DND-41 (cell line): ENCODE data around the gene ZNF660.
"Not testable (repeated sequence)": the region's sequence is repeated elsewhere in the genome, so short reads cannot be mapped to it uniquely, and the experiment has no call there.

Experiments
- ATAC-seq: fragments of 200-7000 bp; cut with Tn5 transposase; 3 replicates; pipeline ENCODE4 v1.9.1; 2021; ENCODE audit warnings: low read depth; ENCODE audit not compliant: insufficient read depth
- DNase-seq: peaks from one replicate; pipeline ENCODE4 v3.0.0-alpha.2; 2020
- H2AFZ ChIP-seq: 2 replicates; pipeline ENCODE4 v1.6.0; 2012; ENCODE audit warnings: low read depth, low read length
- H3K27ac ChIP-seq: 2 replicates; pipeline ENCODE4 v1.5.1; 2012; ENCODE audit warnings: low read length, inconsistent platforms
- H3K27me3 ChIP-seq: fragments of 200-600 bp; sonication (generic); 2 replicates; pipeline ENCODE4 v1.6.0; 2012; ENCODE audit warnings: low read length, mild to moderate bottlenecking, inconsistent platforms; ENCODE audit not compliant: insufficient read depth, poor library complexity
- H3K36me3 ChIP-seq: 2 replicates; pipeline ENCODE4 v1.5.1; 2012; ENCODE audit warnings: low read length, inconsistent platforms; ENCODE audit not compliant: insufficient read depth
- H3K4me1 ChIP-seq: 2 replicates; pipeline ENCODE4 v1.5.1; 2012; ENCODE audit warnings: mild to moderate bottlenecking, low read length; ENCODE audit not compliant: insufficient read depth
- H3K4me2 ChIP-seq: 2 replicates; pipeline ENCODE4 v1.6.0; 2012; ENCODE audit warnings: mild to moderate bottlenecking, moderate library complexity, low read length, inconsistent platforms; ENCODE audit not compliant: insufficient read depth
- H3K4me3 ChIP-seq, 2 experiments: fragments of 200-600 bp in 1 of 2; shearing (Covaris generic) in 1 of 2; 2 replicates each; pipeline ENCODE4 v1.5.1; 2012 to 2016; ENCODE audit warnings: inconsistent platforms in 2 of 2, low read length in 2 of 2, mild to moderate bottlenecking in 2 of 2, low read depth in 1 of 2, moderate library complexity in 1 of 2
- H3K79me2 ChIP-seq: 2 replicates; pipeline ENCODE4 v1.6.0; 2012; ENCODE audit warnings: low read length, inconsistent platforms; ENCODE audit not compliant: insufficient read depth
- H3K9ac ChIP-seq: 2 replicates; pipeline ENCODE4 v1.6.0; 2012; ENCODE audit warnings: low read depth, mild to moderate bottlenecking, inconsistent platforms, low read length, moderate library complexity
- H3K9me3 ChIP-seq: 2 replicates; pipeline ENCODE4 v1.5.1; 2012; ENCODE audit warnings: low read length, moderate library complexity, mild to moderate bottlenecking, inconsistent platforms; ENCODE audit not compliant: insufficient read depth, severe bottlenecking
- H4K20me1 ChIP-seq: 2 replicates; pipeline ENCODE4 v1.6.0; 2012; ENCODE audit warnings: low read length; ENCODE audit not compliant: insufficient read depth
- CTCF ChIP-seq: IDR thresholded peaks from 2 replicates; pipeline ENCODE4 v1.5.1; 2012; ENCODE audit warnings: borderline replicate concordance, low read length, moderate library complexity, mild to moderate bottlenecking; ENCODE audit not compliant: poor library complexity, severe bottlenecking; ENCODE audit errors: extremely low read depth
- EZH2 ChIP-seq: IDR thresholded peaks from 3 replicates; pipeline ENCODE4 v1.6.1; 2012; ENCODE audit warnings: borderline replicate concordance, low read depth, mild to moderate bottlenecking, moderate library complexity, low read length, inconsistent platforms; ENCODE audit not compliant: severe bottlenecking

The ZNF660 gene

GRCh38 chr3:44584646-44585501 is at the start of gene ZNF660:
ZNF660 (plus strand) TSS chr3:44584964; CDS start chr3:44594194, 9,230 bp downstream.
- H3K4me2 ChIP-seq = peak within 1 kb of the TSS; percentile 83
- peak within 1 kb of the TSS; percentile 70 for H3K27ac ChIP-seq
- TF ChIP-seq EZH2 (no peak), CTCF (no peak)
- no peaks in the 10 kb centered on the region for H4K20me1 ChIP-seq
- peak within 1 kb of the TSS; percentile 41 to 84; a peak in 3 of 4 replicates for H3K4me3 ChIP-seq
- peaks cover 28% of the 10 kb centered on the region for H3K36me3 ChIP-seq
- H3K4me1 ChIP-seq = peaks cover 26% of the 10 kb centered on the region
- H3K27me3 ChIP-seq = no peaks in the 10 kb centered on the region
- peaks cover 12% of the 10 kb centered on the region for H3K79me2 ChIP-seq
- no peaks in the 10 kb centered on the region for H3K9me3 ChIP-seq
- peak within 1 kb of the TSS; percentile 80 for H2AFZ ChIP-seq
- peak within 1 kb of the TSS; percentile 79 for H3K9ac ChIP-seq
- ATAC-seq = peak; percentile 89
- peak; percentile 66 for DNase-seq

GRCh38 chr3:44535364-44535763 is 49.4 kb upstream of the ZNF660 start:
- H3K36me3 ChIP-seq = no peaks in the 10 kb centered on the region
- H3K9ac ChIP-seq = no peak overlapping the region
- no peak overlapping the region for H3K4me3 ChIP-seq
- H3K9me3 ChIP-seq = no peaks in the 10 kb centered on the region
- H3K4me1 ChIP-seq = no peaks in the 10 kb centered on the region
- ATAC-seq (no peak), DNase-seq (no peak)
- H3K4me2 ChIP-seq = no peak overlapping the region
- H3K27ac ChIP-seq = no peak overlapping the region
- no peaks in the 10 kb centered on the region for H3K27me3 ChIP-seq
- TF ChIP-seq EZH2 (no peak), CTCF (no peak)
- H4K20me1 ChIP-seq = no peaks in the 10 kb centered on the region
- H2AFZ ChIP-seq = no peak overlapping the region
- H3K79me2 ChIP-seq = no peaks in the 10 kb centered on the region

GRCh38 chr3:44544811-44545210 is 40.0 kb upstream of the ZNF660 start:
- H3K4me1 ChIP-seq = not testable (repeated sequence)

GRCh38 chr3:44554626-44555592 is 29.9 kb upstream of the ZNF660 start, which contains the start of gene ZKSCAN7:
ZKSCAN7 (plus strand) TSS chr3:44555193; CDS start chr3:44557048, 1,855 bp downstream.
- DNase-seq = peak; percentile 80
- H3K4me2 ChIP-seq = peak within 1 kb of the TSS; percentile 84

More at GRCh38 chr3:44544811-44545210, 40.0 kb upstream of the ZNF660 start:
- not testable (repeated sequence) for H3K27me3 ChIP-seq, H3K9me3 ChIP-seq, H3K4me2 ChIP-seq, DNase-seq, H2AFZ ChIP-seq, H3K27ac ChIP-seq, H3K79me2 ChIP-seq, H4K20me1 ChIP-seq, H3K9ac ChIP-seq, ATAC-seq, H3K4me3 ChIP-seq, H3K36me3 ChIP-seq

More at GRCh38 chr3:44554626-44555592, 29.9 kb upstream of the ZNF660 start, which contains the start of gene ZKSCAN7:
- no peaks in the 10 kb centered on the region for H4K20me1 ChIP-seq
- peaks cover 15% of the 10 kb centered on the region for H3K79me2 ChIP-seq
- peaks cover 31% of the 10 kb centered on the region for H3K4me1 ChIP-seq
- no peaks in the 10 kb centered on the region for H3K9me3 ChIP-seq
- peak within 1 kb of the TSS; percentile 87 for H3K27ac ChIP-seq
- ATAC-seq = peak; percentile 85
- H3K27me3 ChIP-seq = no peaks in the 10 kb centered on the region
- peaks cover 16% of the 10 kb centered on the region for H3K36me3 ChIP-seq
- H3K4me3 ChIP-seq = peak within 1 kb of the TSS; percentile 55 to 71
- no peak for TF ChIP-seq EZH2
- TF ChIP-seq CTCF = no peak
- peak within 1 kb of the TSS; percentile 99 for H2AFZ ChIP-seq
- peak within 1 kb of the TSS; percentile 82 for H3K9ac ChIP-seq
